T47D (cell line): Measurements from ENCODE around the gene F8A1.
A peak's percentile ranks its signal among the peaks of the same experiment; 100 is the strongest.
"Not testable (repeated sequence)": the region's sequence is repeated elsewhere in the genome, so short reads cannot be mapped to it uniquely, and the experiment has no call there.

Source experiments
- DNase-seq, 2 experiments: peaks; one replicate each; pipeline versions ENCODE4 v3.0.0 to v3.0.0-alpha.2; 2011 to 2012; ENCODE audit warnings: low read depth in 1 of 2, low spot score in 1 of 2
- JUND ChIP-seq: IDR thresholded peaks from 2 replicates; pipeline ENCODE4 v1.6.1; 2012; ENCODE audit warnings: low read depth
- in situ Hi-C: cut with HindIII; loops from 2 replicates; pipeline ENCODE4 v1.10.0; 2016; ENCODE audit warnings: low sequenced_read_pairs, low pct_unique_long_range_greater_than_20kb

F8A1 gene

DNA sequence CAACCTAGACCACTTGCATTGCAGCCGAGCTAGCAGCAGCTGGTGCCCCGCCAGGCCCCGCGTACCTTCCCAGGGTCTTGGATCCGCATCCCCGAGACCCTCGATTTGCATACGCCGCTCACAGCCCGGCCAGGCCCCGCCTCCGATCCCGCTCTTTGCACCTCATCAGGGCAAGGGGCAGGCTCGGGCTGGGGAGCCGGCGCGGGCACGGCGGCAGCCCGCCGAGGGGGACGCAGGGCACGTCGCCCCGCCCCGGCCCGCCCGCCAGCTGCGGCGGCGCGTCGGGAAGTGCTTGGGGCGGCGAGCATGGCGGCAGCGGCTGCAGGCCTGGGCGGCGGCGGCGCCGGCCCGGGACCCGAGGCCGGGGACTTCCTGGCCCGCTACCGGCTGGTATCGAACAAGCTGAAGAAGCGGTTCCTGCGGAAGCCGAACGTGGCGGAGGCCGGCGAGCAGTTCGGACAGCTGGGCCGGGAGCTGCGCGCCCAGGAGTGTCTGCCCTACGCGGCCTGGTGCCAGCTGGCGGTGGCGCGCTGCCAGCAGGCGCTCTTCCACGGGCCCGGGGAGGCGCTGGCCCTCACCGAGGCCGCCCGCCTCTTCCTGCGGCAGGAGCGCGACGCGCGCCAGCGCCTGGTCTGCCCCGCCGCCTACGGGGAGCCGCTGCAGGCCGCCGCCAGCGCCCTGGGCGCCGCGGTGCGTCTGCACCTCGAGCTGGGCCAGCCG, at the start of gene F8A1:
Gene F8A1, plus strand, starts transcription at position 287 of the 720 bp plus-strand sequence. Its CDS starts 20 bp downstream, at position 307.
- in situ Hi-C loops, DNase-seq: not testable (repeated sequence)

DNA sequence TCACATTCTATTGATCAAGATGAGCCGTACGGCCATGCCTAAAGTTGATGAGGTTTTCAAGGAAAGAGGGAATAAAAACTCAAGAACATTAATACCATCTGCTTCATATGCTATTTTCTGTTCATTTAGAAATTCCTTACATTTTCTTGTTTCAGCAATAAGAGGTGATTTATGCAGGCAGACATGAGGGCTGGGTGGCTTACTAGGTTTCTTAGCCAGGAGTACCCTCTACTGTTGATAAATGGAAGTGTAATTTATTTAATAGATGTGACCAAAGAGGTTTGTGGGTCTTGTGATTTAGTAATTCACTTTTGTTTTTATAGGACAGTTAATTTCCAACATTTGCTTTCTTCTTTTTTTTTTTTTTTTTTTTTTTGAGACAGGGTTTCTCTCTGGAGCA, 45.3 kb upstream of the F8A1 start:
- TF ChIP-seq JUND = no peak
- in situ Hi-C loops = no loop called here
- DNase-seq = peak in 1 of 2 experiments; percentile 50

DNA sequence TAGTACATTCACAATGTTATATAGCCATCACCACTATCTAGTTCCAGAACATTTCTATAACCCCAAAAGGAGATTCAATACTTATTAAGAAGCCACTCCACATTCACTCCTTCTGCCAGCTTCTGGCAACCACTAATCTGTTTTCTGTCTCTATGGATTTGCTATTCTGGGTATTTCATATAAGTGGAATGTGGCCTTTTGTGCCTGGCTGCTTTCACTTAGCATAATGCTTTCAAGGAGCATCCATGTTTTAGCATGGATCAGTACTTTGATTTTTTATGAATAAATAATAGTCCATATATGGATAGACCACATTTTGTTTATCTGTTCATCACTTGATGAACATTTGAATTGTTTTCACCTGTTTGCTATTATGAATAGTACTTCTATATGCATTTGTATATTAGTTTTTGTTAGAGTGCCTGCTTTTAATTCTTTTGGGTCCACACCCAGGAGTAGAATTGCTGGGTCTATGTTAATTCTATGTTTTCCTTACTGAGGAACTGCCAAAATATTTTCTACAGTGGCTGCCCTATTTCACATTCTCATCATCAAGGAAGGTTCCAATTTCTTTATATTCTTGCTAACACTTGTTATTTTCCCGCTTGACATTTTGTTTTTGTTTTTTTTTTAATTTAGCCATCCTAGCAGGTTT, 35.1 kb upstream of the F8A1 start:
- TF ChIP-seq JUND = no peak
- no peak for DNase-seq
- in situ Hi-C loops = no loop called here

DNA sequence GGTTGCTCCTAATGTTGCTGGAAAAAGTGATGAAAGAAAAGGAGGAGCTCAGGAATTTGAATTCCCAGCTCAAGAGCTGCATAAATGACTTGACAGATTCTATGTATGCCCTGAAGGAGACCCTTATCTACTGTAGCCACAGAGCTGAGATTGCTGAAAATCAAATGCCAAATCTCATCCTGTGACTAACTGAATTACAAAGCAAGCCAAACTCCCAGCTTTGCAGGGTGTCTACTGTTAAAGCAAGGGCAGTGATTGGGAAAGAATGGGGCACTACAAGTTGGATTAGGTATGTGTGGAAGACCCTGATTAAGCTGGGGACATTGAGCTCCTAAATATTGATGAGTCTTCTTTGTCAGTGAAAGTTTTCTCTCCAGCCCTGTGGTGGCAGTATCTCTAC, 30.9 kb upstream of the F8A1 start:
- no peak for DNase-seq
- in situ Hi-C loops = no loop called here
- no peak for TF ChIP-seq JUND

DNA sequence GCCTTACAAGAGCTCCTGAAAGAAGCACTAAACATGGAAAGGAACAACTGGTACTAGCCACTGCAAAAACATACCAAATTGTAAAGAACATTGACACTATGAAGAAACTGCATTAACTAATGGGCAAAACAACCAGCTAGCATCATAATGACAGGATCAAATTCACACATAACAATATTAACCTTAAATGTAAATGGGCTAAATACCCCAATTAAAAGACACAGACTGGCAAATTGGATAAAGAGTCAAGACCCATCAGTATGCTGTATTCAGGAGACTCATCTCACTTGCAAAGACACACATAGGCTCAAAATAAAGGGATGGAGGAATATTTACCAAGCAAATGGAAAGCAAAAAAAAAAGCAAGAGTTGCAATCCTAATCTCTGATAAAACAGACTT, 17.6 kb upstream of the F8A1 start:
- in situ Hi-C loops, DNase-seq: not testable (repeated sequence)

DNA sequence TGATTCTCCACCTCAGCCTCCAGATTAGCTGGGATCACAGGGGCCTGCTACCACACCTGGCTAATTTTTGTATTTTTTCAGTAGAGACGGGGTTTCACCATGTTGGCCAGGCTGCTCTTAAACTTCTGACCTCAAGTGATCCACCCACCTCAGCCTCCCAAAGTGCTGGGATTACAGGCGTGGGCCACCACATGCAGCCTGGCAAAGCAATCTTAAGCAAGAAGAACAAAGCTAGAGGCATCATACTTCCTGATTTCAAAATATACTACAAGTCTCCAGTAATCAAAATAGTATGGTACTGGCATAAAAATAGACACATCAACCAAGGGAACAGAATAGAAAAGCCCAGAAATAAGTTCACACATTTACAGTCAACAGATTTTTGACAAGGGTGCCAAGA, 12.8 kb upstream of the F8A1 start:
- in situ Hi-C loops = no loop called here
- no peak for DNase-seq
- no peak for TF ChIP-seq JUND

DNA sequence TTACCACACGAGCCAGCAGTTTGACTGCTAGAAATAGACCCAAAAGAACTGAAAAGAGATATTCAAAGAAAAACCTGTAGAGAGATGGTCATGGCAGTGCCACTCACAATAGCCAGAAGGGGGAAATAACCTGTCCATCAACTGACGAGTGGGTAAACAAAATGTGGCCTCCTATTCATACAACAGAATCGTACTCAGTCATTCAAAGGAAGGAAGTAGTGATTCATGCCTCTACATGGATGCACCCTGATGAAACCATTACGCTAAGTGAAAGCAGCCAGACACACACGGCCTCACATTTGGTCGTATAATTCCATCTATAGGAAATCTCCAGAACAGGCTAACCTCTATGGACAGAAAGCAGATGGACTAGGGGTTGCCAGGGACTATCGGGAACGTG, 2.1 kb upstream of the F8A1 start:
- DNase-seq, in situ Hi-C loops: not testable (repeated sequence)

DNA sequence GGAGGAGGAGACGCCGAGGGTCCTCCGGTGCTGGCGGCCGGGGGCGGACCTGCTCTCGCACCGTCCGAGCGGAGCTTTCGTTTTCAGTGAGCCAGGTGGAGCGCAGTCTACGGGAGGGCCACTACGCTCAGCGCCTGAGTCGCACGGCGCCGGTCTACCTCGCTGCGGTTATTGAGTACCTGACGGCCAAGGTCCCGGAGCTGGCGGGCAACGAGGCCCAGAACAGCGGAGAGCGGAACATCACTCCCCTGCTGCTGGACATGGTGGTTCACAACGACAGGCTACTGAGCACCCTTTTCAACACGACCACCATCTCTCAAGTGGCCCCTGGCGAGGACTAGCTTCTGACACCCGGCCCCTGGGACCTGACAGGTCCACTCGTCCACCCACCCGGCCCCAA, 1.1 kb upstream of the F8A1 start:
- in situ Hi-C loops, DNase-seq: not testable (repeated sequence)

DNA sequence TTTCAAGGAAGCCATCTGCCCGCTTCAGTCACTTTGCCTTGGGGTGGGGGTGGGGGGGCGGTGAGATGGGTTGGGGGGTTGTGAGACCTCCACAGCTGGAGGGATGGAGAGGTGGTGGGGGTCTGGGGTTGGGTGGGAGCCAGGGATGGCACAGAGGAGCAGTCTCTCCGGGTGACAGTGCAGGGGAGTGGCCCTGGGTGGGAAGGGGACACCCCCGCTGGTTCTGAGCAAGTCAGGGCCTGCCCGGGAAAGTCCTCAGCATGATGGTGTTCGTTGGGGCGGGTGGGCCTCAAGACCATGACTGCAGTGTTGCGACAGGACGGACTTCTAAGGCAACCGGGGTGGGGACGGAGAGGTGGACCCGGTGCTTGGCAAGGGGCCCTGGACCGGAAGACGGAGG, 606 bp upstream of the F8A1 start:
- in situ Hi-C loops, DNase-seq: not testable (repeated sequence)

DNA sequence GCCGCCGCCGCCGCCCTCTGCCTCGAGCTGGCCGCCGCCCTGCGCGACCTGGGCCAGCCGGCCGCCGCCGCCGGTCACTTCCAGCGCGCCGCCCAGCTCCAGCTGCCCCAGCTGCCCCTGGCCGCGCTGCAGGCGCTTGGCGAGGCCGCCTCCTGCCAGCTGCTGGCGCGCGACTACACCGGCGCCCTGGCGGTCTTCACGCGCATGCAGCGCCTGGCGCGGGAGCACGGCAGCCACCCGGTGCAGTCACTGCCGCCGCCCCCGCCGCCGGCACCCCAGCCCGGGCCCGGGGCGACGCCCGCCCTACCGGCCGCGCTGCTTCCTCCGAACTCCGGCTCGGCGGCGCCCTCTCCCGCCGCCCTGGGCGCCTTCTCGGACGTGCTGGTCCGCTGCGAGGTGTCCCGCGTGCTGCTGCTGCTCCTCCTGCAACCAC, 650 bp downstream of the F8A1 start:
- DNase-seq, in situ Hi-C loops: not testable (repeated sequence)

DNA sequence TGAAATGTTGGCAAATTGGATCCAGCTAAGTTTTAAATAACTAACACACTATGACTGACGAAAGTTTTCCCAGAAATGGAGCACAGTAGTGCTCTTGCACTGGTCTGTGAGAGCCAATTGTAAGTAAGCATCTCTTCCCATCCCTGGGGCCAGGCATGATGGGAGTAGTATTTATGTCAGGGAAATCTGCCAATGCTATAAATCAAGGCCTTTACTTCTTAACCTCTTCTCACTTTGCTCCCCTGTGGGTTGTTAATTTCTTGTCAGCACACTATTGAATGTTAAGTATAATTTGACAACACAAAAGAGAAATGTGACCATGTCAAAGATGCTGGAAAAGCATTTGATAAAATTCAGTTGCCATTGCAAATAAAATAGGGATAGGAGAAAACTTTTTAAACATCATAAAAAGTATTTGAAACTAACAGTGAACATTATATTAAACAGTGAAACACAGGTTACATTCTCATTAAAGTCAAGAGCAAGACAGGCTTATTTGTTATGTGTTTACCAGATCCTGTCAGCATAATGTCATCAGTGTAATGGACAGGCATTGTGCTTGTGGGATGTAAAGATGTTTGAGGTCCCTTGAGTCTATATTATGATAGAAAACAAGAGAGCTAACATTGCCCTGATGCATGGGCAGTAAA, 5.0 kb downstream of the F8A1 start:
- no peak for TF ChIP-seq JUND
- DNase-seq = no peak
- in situ Hi-C loops = no loop called here

DNA sequence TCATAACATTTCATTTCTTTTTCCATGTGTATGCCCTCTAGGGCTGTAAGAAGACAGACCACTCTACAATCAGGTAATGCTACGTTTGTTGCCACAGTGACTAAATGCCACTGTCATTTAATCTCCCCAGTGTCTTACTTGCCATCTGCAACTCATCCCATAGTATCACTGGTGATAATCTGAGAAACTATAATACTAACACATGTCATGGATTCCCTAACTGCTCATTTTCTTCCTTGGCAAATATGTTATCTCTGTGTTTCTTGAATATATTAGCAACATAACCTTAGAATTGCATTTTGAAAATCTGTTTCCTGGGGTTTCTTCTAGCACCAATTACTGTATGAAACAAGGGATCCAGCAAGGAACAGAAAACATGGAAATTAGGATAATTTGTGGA, 6.1 kb downstream of the F8A1 start:
- TF ChIP-seq JUND = no peak
- in situ Hi-C loops = no loop called here
- DNase-seq = no peak

DNA sequence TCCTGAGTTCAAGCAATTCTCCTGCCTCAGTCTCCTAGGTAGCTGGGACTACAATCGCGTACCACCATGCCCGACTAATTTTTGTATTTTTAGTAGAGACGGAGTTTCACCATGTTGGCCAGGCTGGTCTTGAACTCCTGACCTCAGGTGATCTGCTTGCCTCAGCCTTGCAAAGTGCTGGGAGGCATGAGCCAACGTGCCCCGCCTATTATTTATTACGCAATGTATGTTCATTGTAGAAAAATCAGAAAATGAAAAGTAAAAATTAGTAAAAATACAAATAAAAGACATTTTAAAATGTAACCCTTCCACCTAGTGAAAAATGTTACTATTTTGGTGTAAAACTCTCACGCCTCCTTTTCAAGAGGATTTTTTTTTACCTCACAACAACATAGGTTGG, 14.2 kb downstream of the F8A1 start:
- in situ Hi-C loops = no loop called here
- no peak for TF ChIP-seq JUND
- DNase-seq = no peak
